SW 1271 (cell line): ENCODE results near the gene STAP1.
"Not testable (repeated sequence)": the region's sequence is repeated elsewhere in the genome, so short reads cannot be mapped to it uniquely, and the experiment has no call there.

Experiments used
- DNase-seq, 2 experiments: peaks; one replicate each; lab custom pipeline; 2025; lab: John Stamatoyannopoulos, UW

STAP1 gene

DNA sequence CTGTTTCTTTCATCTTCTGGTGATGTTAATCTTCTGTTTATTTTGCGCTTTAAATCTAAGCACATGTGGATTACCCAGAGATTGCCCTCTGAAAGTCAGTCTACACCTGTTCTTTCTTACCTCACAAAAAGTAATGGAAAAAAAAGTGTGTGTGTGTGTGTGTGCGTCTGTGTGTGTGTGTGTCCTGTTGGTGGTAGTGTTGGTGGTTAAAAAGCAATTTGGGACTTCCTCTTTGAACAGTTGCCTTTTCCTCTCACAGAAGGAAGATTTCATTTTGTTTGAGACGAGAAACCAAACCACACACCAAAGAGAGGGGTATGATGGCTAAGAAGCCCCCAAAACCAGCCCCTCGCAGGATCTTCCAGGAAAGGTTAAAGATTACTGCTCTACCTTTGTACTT, at the start of gene STAP1:
Gene STAP1 (plus strand): TSS at position 235 of the 400 bp plus-strand sequence. CDS start 83 bp downstream, at position 318.
- DNase-seq, result no peak

- no peak for DNase-seq
Measured at GRCh38 chr4:67512501-67512900, 46.0 kb upstream of the STAP1 start.

DNA sequence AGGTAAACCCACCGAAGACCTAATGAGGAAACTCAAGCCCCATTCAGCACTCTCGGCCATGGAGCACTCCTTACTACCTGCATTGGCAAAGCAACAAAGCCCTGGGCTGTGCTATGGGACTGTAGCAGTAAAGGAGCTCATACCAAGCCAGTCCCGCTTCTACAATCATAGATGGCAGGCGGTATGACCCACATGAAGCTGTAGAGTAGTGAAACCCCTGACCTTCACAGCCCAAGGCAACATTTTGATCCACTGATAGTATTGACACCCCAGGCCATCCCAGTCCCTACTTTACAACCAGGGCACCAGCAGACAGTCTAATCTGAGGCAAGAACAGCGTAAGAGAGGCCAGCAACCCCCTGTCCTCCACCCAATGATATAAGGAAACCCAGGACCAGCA, 38.4 kb upstream of the STAP1 start:
- no peak for DNase-seq

GRCh38 chr4:67521506-67521905, 37.0 kb upstream of the STAP1 start:
- no peak for DNase-seq

DNA sequence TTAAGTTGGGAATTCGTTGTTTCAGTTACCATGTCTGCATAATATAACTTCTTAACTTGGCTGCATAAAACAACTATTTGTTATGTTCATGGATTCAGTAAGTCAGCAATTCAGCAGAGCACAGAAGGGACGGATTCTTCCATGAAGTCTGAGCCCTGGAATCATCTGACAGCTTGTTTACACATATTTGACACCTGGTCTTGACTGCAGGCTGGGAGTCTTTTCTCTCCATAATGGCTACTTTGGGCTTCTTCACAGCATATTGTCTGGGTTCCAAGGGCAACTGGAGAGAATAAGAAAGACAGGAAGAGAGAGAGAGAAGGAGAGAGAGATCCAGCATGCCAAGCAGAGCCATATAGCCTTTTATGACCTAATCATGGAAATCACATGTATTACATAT, 36.3 kb upstream of the STAP1 start:
- DNase-seq, result no peak

- peak in 1 of 2 experiments; percentile 34 for DNase-seq
Measured at GRCh38 chr4:67522851-67523671, 35.5 kb upstream of the STAP1 start.

GRCh38 chr4:67524140-67524539, 34.4 kb upstream of the STAP1 start:
- not testable (repeated sequence) for DNase-seq

DNA sequence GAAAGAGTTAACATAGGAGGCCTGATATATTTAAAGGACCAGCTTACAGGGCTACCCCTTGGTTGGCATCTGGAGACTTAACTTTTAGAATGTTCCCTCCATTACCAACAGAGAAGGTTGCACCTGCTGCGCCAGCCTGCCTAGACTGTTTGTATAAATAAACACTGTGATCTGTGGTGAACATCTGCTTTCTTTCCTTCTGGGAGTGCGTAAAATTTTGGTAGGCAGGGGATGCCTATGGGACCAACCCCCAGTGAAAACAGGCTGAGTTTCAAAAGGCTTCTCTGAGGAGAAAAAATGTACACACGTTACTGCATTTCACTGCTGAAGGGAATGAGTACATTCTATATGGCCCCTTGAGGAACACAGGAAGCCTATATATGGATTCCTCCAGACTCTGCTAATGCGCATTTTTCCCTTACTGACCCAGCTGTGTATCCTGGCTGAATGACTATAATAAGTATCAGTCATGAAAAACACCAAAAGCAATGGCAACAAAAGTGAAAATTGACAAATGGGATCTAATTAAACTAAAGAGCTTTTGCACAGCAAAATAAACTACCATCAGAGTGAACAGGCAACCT, 27.1 kb upstream of the STAP1 start:
- DNase-seq, result no peak

DNA sequence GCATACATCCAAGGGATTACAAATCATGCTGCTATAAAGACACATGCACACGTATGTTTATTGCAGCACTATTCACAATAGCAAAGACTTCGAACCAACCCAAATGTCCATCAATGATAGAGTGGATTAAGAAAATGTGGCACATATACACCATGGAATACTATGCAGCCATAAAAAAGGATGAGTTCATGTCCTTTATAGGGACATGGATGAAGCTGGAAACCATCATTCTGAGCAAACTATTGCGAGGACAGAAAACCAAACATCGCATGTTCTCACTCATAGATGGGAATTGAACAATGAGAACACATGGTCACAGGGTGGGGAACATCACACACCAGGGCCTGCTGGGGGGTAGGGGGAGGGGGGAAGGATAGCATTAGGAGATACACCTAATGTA, 26.1 kb upstream of the STAP1 start:
- not testable (repeated sequence) for DNase-seq

GRCh38 chr4:67533112-67533511, 25.4 kb upstream of the STAP1 start:
- DNase-seq, result no peak

- no peak for DNase-seq
Measured at GRCh38 chr4:67535280-67535840, 23.2 kb upstream of the STAP1 start.

DNA sequence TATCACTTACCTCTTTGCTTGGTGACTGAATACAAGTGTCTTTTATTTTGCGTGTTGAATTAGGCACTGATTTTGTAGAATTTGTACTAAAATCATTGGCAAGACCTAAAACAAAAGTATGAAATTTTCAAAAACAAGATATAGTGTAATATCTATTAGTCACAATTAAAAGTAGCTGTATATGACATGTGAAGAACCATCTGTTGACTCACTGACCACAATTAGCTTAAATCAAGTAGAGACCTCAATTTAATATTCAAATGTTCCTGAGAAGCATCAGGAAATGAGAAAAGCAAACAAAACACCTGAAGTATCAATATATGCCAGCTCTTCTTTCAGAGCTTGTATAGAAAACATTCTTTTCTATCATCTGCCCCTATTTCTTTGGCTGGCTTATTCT, 18.7 kb upstream of the STAP1 start:
- DNase-seq, result no peak

DNA sequence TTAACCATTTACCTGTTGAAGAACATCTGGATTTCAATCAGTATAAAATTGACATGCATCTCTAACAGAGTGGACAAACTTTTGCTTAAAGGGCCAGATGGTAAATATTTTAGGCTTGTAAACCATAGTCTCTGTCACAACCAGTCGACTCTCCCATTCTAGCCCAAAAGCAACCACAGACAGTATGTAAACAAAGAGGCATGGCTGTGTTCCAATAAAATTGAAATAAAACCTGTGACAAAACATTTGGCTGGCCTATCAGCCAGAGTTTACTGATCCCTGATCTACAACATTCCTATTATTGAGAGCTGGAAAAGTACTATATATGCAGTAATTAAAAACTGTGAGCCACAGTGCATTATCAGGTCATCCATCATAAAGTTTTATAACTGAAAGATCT, 16.5 kb upstream of the STAP1 start:
- DNase-seq, result no peak

- DNase-seq, result peak; percentile 75 to 92
Measured at GRCh38 chr4:67545199-67546003, 13.1 kb upstream of the STAP1 start, which contains the start of gene CENPC. TSS of gene CENPC (minus strand) at chr4:67545503. CDS start at chr4:67545355, 148 bp downstream.

DNA sequence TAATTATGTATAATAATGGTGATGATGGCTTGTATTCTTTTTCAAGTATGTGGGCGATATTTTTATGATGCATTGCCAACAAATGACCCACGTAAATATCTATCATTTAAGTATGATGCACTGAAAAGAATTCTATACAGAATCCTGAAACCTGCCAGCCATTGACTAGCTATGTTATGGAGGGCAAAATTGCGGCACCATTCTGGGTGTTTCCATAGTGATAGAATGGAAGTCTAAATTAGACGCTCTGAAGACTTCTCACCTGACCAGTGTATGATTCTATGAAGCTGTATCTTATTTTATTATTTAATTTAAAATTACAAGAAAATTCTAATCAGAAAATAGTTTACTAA, 12.5 kb upstream of the STAP1 start:
- DNase-seq, result no peak

DNA sequence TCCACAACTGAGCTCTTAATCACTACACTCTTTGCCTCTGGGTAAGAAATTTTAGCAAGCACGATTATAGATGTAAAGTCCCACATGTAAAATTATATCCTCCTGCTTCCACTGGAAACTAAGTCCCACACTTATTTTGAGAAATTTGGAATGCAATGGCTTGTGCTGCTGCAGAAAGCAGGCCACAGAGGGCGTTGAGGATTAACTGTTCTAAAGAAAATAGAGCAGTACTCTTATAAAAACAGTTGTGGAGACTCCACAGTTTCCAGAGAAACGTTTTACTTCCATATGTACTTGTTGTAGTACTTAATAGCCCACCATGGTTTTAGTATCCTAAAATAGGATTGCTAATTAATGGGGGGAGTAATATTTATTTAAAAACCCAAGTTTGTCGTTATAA, 11.6 kb upstream of the STAP1 start:
- DNase-seq, result no peak

GRCh38 chr4:67549123-67549522, 9.4 kb upstream of the STAP1 start:
- peak in 1 of 2 experiments; percentile 20 for DNase-seq

- no peak for DNase-seq
Measured at GRCh38 chr4:67550451-67550850, 8.1 kb upstream of the STAP1 start.

DNA sequence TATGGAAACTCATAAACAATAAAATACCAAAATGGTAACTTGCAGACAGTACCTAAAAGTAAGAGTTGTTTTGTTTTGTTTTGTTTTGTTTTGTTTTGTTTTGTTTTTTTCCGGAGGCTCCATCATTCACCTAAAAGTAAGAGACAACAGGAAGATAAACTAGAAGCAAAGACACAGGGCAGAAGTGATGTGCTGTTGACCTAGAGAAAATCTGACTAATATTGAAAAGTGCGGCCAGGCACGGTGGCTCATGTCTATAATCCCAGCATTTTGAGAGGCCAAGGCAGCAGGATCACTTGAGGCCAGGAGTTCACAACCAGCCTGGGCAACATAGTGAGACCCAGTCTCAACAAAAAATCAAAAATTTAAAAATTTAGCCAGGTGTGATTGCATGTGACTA, 7.7 kb upstream of the STAP1 start:
- no peak for DNase-seq

GRCh38 chr4:67552146-67552792, 6.3 kb upstream of the STAP1 start:
- not testable (repeated sequence) for DNase-seq

GRCh38 chr4:67554096-67554495, 4.4 kb upstream of the STAP1 start:
- DNase-seq, result no peak

DNA sequence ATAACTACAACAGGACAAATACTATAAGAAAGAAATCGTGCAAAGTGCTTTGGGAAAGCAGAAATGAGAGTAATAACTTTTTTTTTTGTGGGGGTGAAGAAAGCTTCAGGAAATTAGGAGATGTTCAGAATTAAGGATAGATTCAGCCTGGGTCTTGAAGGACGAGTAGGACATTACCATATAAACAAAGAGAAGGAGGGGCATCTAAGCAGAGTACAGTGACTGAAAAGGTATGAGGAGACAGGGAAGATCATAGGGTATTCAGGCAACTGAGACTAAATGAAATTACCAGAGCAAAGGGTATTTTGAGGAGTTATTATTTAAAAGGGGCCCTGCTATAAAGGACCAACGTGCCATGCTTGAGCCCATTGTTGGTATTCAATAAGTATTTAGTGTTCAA, 3.1 kb upstream of the STAP1 start:
- DNase-seq, result no peak
